ENCODE data around the gene ST3GAL3. TPM values are rescaled to one million over a fixed set of nuclear protein-coding genes. Genes with fewer than 3 reads are reported as not detected.

ST3GAL3 gene
- total RNA-seq, 4 donors from 2014 or later: 4.4 to 19.0 (median 6.1) TPM

- H3K36me3 ChIP-seq: peaks cover 0 to 25% (median 0%) of the 10 kb centered on the region in 3 donors
- DNase-seq: peak in 2 of 3 donors; percentile 61 to 73
- H3K9me3 ChIP-seq: no peaks in the 10 kb centered on the region
- peak within 1 kb of the TSS in 3 of 4 donors; percentile 41 to 66 (median 62) for H3K27ac ChIP-seq
- H3K4me1 ChIP-seq: peaks cover 10 to 55% (median 14%) of the 10 kb centered on the region in 4 donors
- no peaks in the 10 kb centered on the region for H3K27me3 ChIP-seq
- H3K4me3 ChIP-seq: peak within 1 kb of the TSS; percentile 44 to 83 (median 70)
- TF ChIP-seq CTCF (IDR thresholded peaks at IDR 0.05) (no peak), POLR2A (IDR thresholded peaks at IDR 0.05) (no peak)
Measured at GRCh38 chr1:43978551-43979260, 271.4 kb downstream of the ST3GAL3 start, which contains the start of gene B4GALT2. B4GALT2 (plus strand) TSS chr1:43979210; CDS start chr1:43981161, 1,951 bp downstream.

- peaks cover 10 to 55% (median 14%) of the 10 kb centered on the region in 4 donors for H3K4me1 ChIP-seq
- DNase-seq: no peak
- H3K36me3 ChIP-seq: peaks cover 0 to 25% (median 0%) of the 10 kb centered on the region in 3 donors
- no peak for TF ChIP-seq CTCF (IDR thresholded peaks at IDR 0.05)
- H3K9me3 ChIP-seq: no peaks in the 10 kb centered on the region
- peak overlapping the region; percentile 44 to 83 (median 70) for H3K4me3 ChIP-seq
- peak overlapping the region in 3 of 4 donors; percentile 41 to 66 (median 62) for H3K27ac ChIP-seq
- H3K27me3 ChIP-seq: no peaks in the 10 kb centered on the region
Measured at GRCh38 chr1:43979261-43979527, 271.9 kb downstream of the ST3GAL3 start.

- TF ChIP-seq CTCF (IDR thresholded peaks at IDR 0.05): no peak
- TF ChIP-seq POLR2A (IDR thresholded peaks at IDR 0.05): no peak
- peak in 2 of 3 donors; percentile 66 to 79 for DNase-seq
- Histone ChIP-seq H3K27me3 (no peaks in the 10 kb centered on the region), H3K4me3 (peak overlapping the region; percentile 44 to 83 (median 70)), H3K4me1 (peaks cover 10 to 55% (median 14%) of the 10 kb centered on the region in 4 donors), H3K9me3 (no peaks in the 10 kb centered on the region), H3K36me3 (peaks cover 0 to 25% (median 0%) of the 10 kb centered on the region in 3 donors), H3K27ac (peak overlapping the region in 3 of 4 donors; percentile 41 to 66 (median 62))
Measured at GRCh38 chr1:43979528-43980254, 272.4 kb downstream of the ST3GAL3 start.

GRCh38 chr1:43980255-43981134 lies 273.2 kb downstream of the ST3GAL3 start:
- DNase-seq: no peak
- Histone ChIP-seq H3K9me3 (no peaks in the 10 kb centered on the region), H3K27ac (peak overlapping the region in 3 of 4 donors; percentile 41 to 66 (median 62)), H3K4me3 (peak overlapping the region in 2 of 4 donors; percentile 69 to 83), H3K36me3 (peaks cover 0 to 25% (median 0%) of the 10 kb centered on the region in 3 donors), H3K4me1 (peaks cover 10 to 53% (median 13%) of the 10 kb centered on the region in 4 donors), H3K27me3 (no peaks in the 10 kb centered on the region)
- TF ChIP-seq POLR2A (IDR thresholded peaks at IDR 0.05) (no peak), CTCF (IDR thresholded peaks at IDR 0.05) (no peak)

Small RNA genes within 50 kb of the gene (small RNA-seq; reads per million reads assigned to genes)
- gene AL451062.2 (0 reads per million in 2 donors), gene RF00026 (0 reads per million in 2 donors)

Other genes starting within 250 kb of the ST3GAL3 start
- 100 to 1,000 TPM; 149 to 613 (median 528) TPM for gene PTPRF, start 176.7 kb upstream of the ST3GAL3 start, total RNA-seq
- 10 to 100 TPM; 60.1 to 74.7 (median 66.2) TPM for gene KDM4A, start 57.4 kb upstream of the ST3GAL3 start, total RNA-seq
- gene ARTN, start 226.3 kb downstream of the ST3GAL3 start, total RNA-seq: under 1 TPM in 1 of 4 donors, not detected in 3; 0.94 TPM
- gene IPO13, start 239.4 kb downstream of the ST3GAL3 start, total RNA-seq: 10 to 100 TPM in 3 of 4 donors, 1 to 10 TPM in 1; 9.1 to 36.5 (median 32.0) TPM

Data from Peyer's patch (tissue), 4 donors.